HG03097 (cell line): ENCODE data around the gene E4F1.

ENCODE experiments used
- ATAC-seq: cut with Tn5 transposase; IDR thresholded peaks from one replicate; pipeline ENCODE4 v1.9.1; 2021; ENCODE audit not compliant: unreplicated experiment, low FRiP score

Gene E4F1

GRCh38 chr16:2270070-2270462 is 46.7 kb downstream of the E4F1 start:
- no peak for ATAC-seq

- ATAC-seq = no peak
Measured at GRCh38 chr16:2270588-2271470, 47.4 kb downstream of the E4F1 start.

GRCh38 chr16:2271848-2272461 is 48.6 kb downstream of the E4F1 start:
- ATAC-seq = no peak

GRCh38 chr16:2273484-2273883 is 50.1 kb downstream of the E4F1 start:
- ATAC-seq = no peak

GRCh38 chr16:2273931-2274330 is 50.5 kb downstream of the E4F1 start:
- no peak for ATAC-seq

- no peak for ATAC-seq
Measured at GRCh38 chr16:2275476-2276367, 52.3 kb downstream of the E4F1 start.

GRCh38 chr16:2276368-2277195 is 53.2 kb downstream of the E4F1 start:
- no peak for ATAC-seq

GRCh38 chr16:2277466-2278271 is 54.3 kb downstream of the E4F1 start:
- no peak for ATAC-seq

GRCh38 chr16:2278272-2278608 is 54.8 kb downstream of the E4F1 start:
- ATAC-seq = no peak

GRCh38 chr16:2278956-2279800 is 55.8 kb downstream of the E4F1 start:
- no peak for ATAC-seq

GRCh38 chr16:2280461-2280860 is 57.1 kb downstream of the E4F1 start:
- no peak for ATAC-seq

GRCh38 chr16:2280981-2281542 is 57.7 kb downstream of the E4F1 start:
- no peak for ATAC-seq

GRCh38 chr16:2282262-2282661 is 58.9 kb downstream of the E4F1 start:
- no peak for ATAC-seq

- no peak for ATAC-seq
Measured at GRCh38 chr16:2282866-2283555, 59.6 kb downstream of the E4F1 start.

- ATAC-seq = no peak
Measured at GRCh38 chr16:2284001-2284770, 60.8 kb downstream of the E4F1 start.

GRCh38 chr16:2284797-2285576 is 61.6 kb downstream of the E4F1 start:
- no peak for ATAC-seq
